Neural cell (in vitro differentiated cells): Measurements from ENCODE around the gene DUSP22. TPM values are rescaled to one million over a fixed set of nuclear protein-coding genes. Genes with fewer than 3 reads are reported as not detected.

Experiments used
- H2AFZ ChIP-seq: fragments of 200-600, 300-800 bp; sonication (generic), shearing (Covaris generic); 2 replicates; pipeline ENCODE4 v1.6.0; 2014; ENCODE audit warnings: low read depth, mild to moderate bottlenecking, antibody characterized with exemption, low read length, moderate library complexity
- H3F3A ChIP-seq: fragments of 200-600 bp; shearing (Covaris generic); 2 replicates; pipeline ENCODE4 v1.6.1; 2016; ENCODE audit warnings: mild to moderate bottlenecking, moderate library complexity, mixed read lengths, antibody characterized with exemption, low read length; ENCODE audit not compliant: insufficient read depth, poor library complexity, severe bottlenecking
- H3K27ac ChIP-seq: fragments of 200-600, 300-800 bp; sonication (generic), shearing (Covaris generic); 2 replicates; pipeline ENCODE4 v1.5.1; 2014; ENCODE audit warnings: mild to moderate bottlenecking, low read length, moderate library complexity
- H3K27me3 ChIP-seq: fragments of 300-800, 200-600 bp; sonication (generic), shearing (Covaris generic); 2 replicates; pipeline ENCODE4 v1.6.0; 2014; ENCODE audit warnings: mild to moderate bottlenecking, low read depth, low read length, moderate library complexity; ENCODE audit not compliant: insufficient read depth
- H3K36me3 ChIP-seq: fragments of 300-800, 200-600 bp; sonication (generic), shearing (Covaris generic); 2 replicates; pipeline ENCODE4 v1.5.1; 2014; ENCODE audit warnings: mild to moderate bottlenecking, antibody characterized with exemption, low read length, moderate library complexity; ENCODE audit not compliant: insufficient read depth
- H3K4me2 ChIP-seq: fragments of 300-800, 200-600 bp; sonication (generic), shearing (Covaris generic); 2 replicates; pipeline ENCODE4 v1.6.0; 2014; ENCODE audit warnings: mild to moderate bottlenecking, low read length
- H3K4me3 ChIP-seq: fragments of 300-800, 200-600 bp; sonication (generic), shearing (Covaris generic); 2 replicates; pipeline ENCODE4 v1.5.1; 2014; ENCODE audit warnings: mild to moderate bottlenecking, low read length, moderate library complexity
- H3K79me2 ChIP-seq: fragments of 200-600 bp; shearing (Covaris generic); replicated peaks from 2 replicates; pipeline ENCODE4 v1.6.0; 2014; ENCODE audit warnings: mild to moderate bottlenecking, low read length, moderate library complexity; ENCODE audit not compliant: insufficient read depth
- H3K9ac ChIP-seq: fragments of 300-800, 200-600 bp; sonication (generic), shearing (Covaris generic); 2 replicates; pipeline ENCODE4 v1.6.1; 2016; ENCODE audit warnings: mild to moderate bottlenecking, low read length, mixed read lengths
- H3K9me2 ChIP-seq: fragments of 200-600 bp; shearing (Covaris generic); 2 replicates; pipeline ENCODE4 v1.6.1; 2016; ENCODE audit warnings: mild to moderate bottlenecking, low read length, mixed read lengths; ENCODE audit not compliant: insufficient read depth
- H3K9me3 ChIP-seq: fragments of 200-600, 300-800 bp; sonication (generic), shearing (Covaris generic); 2 replicates; pipeline ENCODE4 v1.6.1; 2016; ENCODE audit warnings: mild to moderate bottlenecking, mixed run types, low read length, moderate library complexity, mixed read lengths
- H4K20me1 ChIP-seq: fragments of 200-600 bp; shearing (Covaris generic); 2 replicates; pipeline ENCODE4 v1.6.1; 2016; ENCODE audit warnings: mild to moderate bottlenecking, mixed run types; ENCODE audit not compliant: insufficient read depth
- EP300 ChIP-seq: fragments of 450-650 bp; conservative IDR thresholded peaks from 2 replicates; pipeline ENCODE4 v1.6.1; 2014; ENCODE audit warnings: antibody characterized with exemption, mild to moderate bottlenecking, moderate library complexity; ENCODE audit not compliant: poor library complexity, severe bottlenecking
- EZH2 ChIP-seq: fragments of 200-600, 300-800 bp; shearing (Covaris generic), sonication (generic); IDR thresholded peaks from 2 replicates; pipeline ENCODE4 v1.6.1; 2014; ENCODE audit warnings: antibody characterized with exemption, low read length, borderline replicate concordance, mild to moderate bottlenecking; ENCODE audit not compliant: insufficient read depth, poor library complexity, severe bottlenecking
- MXI1 ChIP-seq: fragments of 450-650 bp; conservative IDR thresholded peaks from 2 replicates; pipeline ENCODE4 v1.6.1; 2014; ENCODE audit warnings: antibody characterized with exemption, mild to moderate bottlenecking; ENCODE audit not compliant: poor library complexity, severe bottlenecking
- POLR2AphosphoS5 ChIP-seq: IDR thresholded peaks from 2 replicates; pipeline ENCODE4 v1.6.1; 2012
- RAD21 ChIP-seq: fragments of 450-650 bp; conservative IDR thresholded peaks from 2 replicates; pipeline ENCODE4 v1.6.1; 2014; ENCODE audit warnings: antibody characterized with exemption, mild to moderate bottlenecking, moderate library complexity
- SMC3 ChIP-seq: fragments of 450-650 bp; conservative IDR thresholded peaks from 2 replicates; pipeline ENCODE4 v1.6.1; 2014; ENCODE audit warnings: antibody characterized with exemption, mild to moderate bottlenecking, moderate library complexity; ENCODE audit not compliant: poor library complexity
- TAF1 ChIP-seq: IDR thresholded peaks from 2 replicates; pipeline ENCODE4 v1.6.1; 2012; ENCODE audit warnings: low read depth
- polyA plus RNA-seq: library from polyadenylated mRNA; depleted of rRNA; stranded (reverse); fragments of >200 nt; gene quantifications from 2 replicates; pipeline ENCODE4 v1.2.3, GENCODE V29; 2014
- TF ChIP-seq, protein P1 (sequence below): fragments of 450-650 bp; IDR thresholded peaks from 2 replicates; pipeline ENCODE4 v1.5.1; 2014; ENCODE audit warnings: antibody characterized with exemption, mild to moderate bottlenecking, moderate library complexity; ENCODE audit not compliant: poor library complexity, severe bottlenecking
- TF ChIP-seq, protein P2 (sequence below): IDR thresholded peaks from 2 replicates; pipeline ENCODE4 v1.6.1; 2012; ENCODE audit warnings: borderline replicate concordance

Gene DUSP22
- polyA plus RNA-seq, 1 donor from 2014 or later = 24.9 TPM

DNA sequence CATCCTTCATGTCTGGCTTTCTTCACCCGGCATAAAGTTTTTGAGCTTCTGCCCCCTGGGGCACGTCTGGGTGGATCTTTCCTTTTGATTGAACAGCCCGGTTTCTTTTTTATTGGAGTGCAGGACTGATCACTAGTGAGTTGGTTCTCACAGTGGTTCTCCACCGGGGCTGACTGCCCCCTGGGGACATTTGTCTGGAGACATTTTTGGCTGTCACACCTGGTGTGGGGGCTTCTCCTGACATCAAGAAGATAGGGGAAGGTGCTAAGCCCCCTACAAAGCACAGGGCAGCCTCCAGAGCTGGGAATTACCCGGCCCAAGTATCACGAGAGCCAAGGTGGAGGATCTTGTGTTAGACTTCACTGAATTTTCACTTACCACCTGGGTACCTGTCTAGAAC is 73.5 kb downstream of the DUSP22 start:
- no peaks in the 10 kb centered on the region for H3K9me2 ChIP-seq
- H3K9me3 ChIP-seq = peaks cover 15% of the 10 kb centered on the region
- no peak overlapping the region for H3K4me2 ChIP-seq
- H3K79me2 ChIP-seq = no peaks in the 10 kb centered on the region
- no peaks in the 10 kb centered on the region for H3K36me3 ChIP-seq
- H3K27me3 ChIP-seq = no peaks in the 10 kb centered on the region
- TF ChIP-seq POLR2AphosphoS5 (no peak), EP300 (no peak), TAF1 (no peak), RAD21 (no peak), SMC3 (no peak), EZH2 (no peak), MXI1 (no peak)
- TF ChIP-seq, protein P1, sequence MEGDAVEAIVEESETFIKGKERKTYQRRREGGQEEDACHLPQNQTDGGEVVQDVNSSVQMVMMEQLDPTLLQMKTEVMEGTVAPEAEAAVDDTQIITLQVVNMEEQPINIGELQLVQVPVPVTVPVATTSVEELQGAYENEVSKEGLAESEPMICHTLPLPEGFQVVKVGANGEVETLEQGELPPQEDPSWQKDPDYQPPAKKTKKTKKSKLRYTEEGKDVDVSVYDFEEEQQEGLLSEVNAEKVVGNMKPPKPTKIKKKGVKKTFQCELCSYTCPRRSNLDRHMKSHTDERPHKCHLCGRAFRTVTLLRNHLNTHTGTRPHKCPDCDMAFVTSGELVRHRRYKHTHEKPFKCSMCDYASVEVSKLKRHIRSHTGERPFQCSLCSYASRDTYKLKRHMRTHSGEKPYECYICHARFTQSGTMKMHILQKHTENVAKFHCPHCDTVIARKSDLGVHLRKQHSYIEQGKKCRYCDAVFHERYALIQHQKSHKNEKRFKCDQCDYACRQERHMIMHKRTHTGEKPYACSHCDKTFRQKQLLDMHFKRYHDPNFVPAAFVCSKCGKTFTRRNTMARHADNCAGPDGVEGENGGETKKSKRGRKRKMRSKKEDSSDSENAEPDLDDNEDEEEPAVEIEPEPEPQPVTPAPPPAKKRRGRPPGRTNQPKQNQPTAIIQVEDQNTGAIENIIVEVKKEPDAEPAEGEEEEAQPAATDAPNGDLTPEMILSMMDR = no peak
- TF ChIP-seq, protein P2, sequence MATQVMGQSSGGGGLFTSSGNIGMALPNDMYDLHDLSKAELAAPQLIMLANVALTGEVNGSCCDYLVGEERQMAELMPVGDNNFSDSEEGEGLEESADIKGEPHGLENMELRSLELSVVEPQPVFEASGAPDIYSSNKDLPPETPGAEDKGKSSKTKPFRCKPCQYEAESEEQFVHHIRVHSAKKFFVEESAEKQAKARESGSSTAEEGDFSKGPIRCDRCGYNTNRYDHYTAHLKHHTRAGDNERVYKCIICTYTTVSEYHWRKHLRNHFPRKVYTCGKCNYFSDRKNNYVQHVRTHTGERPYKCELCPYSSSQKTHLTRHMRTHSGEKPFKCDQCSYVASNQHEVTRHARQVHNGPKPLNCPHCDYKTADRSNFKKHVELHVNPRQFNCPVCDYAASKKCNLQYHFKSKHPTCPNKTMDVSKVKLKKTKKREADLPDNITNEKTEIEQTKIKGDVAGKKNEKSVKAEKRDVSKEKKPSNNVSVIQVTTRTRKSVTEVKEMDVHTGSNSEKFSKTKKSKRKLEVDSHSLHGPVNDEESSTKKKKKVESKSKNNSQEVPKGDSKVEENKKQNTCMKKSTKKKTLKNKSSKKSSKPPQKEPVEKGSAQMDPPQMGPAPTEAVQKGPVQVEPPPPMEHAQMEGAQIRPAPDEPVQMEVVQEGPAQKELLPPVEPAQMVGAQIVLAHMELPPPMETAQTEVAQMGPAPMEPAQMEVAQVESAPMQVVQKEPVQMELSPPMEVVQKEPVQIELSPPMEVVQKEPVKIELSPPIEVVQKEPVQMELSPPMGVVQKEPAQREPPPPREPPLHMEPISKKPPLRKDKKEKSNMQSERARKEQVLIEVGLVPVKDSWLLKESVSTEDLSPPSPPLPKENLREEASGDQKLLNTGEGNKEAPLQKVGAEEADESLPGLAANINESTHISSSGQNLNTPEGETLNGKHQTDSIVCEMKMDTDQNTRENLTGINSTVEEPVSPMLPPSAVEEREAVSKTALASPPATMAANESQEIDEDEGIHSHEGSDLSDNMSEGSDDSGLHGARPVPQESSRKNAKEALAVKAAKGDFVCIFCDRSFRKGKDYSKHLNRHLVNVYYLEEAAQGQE = no peak
- H3K9ac ChIP-seq = no peak overlapping the region
- H4K20me1 ChIP-seq = no peaks in the 10 kb centered on the region
- H3K4me3 ChIP-seq = no peak overlapping the region
- H2AFZ ChIP-seq = no peak overlapping the region
- H3K27ac ChIP-seq = no peak overlapping the region
- H3F3A ChIP-seq = no peaks in the 10 kb centered on the region

DNA sequence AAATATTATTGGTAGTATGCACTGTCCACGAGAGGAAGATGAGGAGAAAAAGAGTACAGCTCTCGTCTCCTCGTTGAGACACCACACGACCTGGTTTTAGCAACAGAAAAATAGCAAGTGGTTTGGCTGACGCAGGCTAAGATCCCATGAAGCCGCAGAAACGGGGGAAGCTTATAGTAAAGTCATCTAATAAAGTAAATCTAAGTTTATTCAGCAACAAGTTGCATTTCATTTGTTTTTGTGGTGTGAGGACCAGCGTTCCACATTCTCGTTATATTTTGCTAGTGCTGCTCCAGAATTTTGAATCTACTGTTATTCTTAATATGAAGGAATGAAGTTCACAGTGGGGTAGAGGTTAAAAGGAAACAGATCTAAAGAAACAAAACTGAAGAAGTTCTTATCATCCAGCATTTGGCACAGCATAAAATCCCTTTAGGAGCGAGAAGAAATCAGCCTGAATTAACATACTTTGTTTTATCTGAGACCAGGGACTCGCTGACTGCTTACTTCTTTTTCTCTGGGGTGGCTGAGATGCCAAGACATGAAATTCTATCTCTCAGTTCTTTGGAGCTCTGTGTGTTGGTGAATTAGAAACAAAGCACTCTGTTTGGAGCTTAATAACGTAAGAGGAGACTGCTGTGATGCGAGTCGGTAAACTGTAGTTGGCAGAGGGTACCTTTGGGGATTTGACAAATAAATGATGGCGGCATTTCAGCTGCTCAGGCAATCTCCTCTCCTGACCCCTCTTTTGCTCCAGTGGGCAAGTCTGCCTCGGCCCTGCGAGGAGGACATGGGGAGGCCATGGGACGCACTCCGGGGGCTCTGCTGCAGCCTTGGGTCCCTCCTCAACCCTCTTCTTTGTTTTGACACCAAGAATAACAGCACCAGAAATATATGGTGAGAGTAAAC is 74.4 kb downstream of the DUSP22 start:
- H3K9ac ChIP-seq = no peak overlapping the region
- H4K20me1 ChIP-seq = no peaks in the 10 kb centered on the region
- H3K9me3 ChIP-seq = peaks cover 15% of the 10 kb centered on the region
- no peak overlapping the region for H2AFZ ChIP-seq
- no peak overlapping the region for H3K4me2 ChIP-seq
- H3K27me3 ChIP-seq = no peaks in the 10 kb centered on the region
- H3K36me3 ChIP-seq = no peaks in the 10 kb centered on the region
- no peaks in the 10 kb centered on the region for H3K9me2 ChIP-seq
- no peak overlapping the region for H3K27ac ChIP-seq
- no peaks in the 10 kb centered on the region for H3K79me2 ChIP-seq
- TF ChIP-seq, protein P1 = no peak
- TF ChIP-seq MXI1 = no peak
- TF ChIP-seq RAD21 = no peak
- TF ChIP-seq EZH2 = no peak
- no peak overlapping the region for H3K4me3 ChIP-seq
- H3F3A ChIP-seq = no peaks in the 10 kb centered on the region
